ENCODE measurements around the gene TUBB4A. TPM values are rescaled to one million over a fixed set of nuclear protein-coding genes. Genes with fewer than 3 reads are reported as not detected.

The TUBB4A gene
- total and polyA plus RNA-seq, 10 of the 15 experiments (the other 5 are each of a cell fraction or from before 2014, with no cell fraction given), result 0.29 to 22.4 (median 3.8) TPM

DNA sequence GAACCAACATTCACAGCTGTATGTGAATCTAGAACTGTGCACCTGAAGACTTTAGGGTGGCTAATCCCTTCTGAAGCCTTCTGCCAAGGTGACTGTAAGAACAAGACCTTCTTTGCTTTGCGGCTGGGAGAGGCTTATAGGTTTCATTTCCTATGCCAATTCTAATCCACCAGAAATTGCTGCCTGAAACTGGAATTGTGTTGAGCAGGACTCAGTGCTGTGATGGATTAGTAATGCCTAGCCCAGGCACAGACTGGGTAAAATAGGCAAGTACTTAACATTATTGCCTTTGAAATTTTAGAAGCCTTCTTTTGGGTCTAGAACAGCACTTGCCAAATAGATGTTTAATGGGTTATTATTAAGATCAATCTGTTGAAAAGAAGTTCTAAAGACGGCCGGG is 54.1 kb downstream of the TUBB4A start (continued):
- TF ChIP-seq, protein P1, sequence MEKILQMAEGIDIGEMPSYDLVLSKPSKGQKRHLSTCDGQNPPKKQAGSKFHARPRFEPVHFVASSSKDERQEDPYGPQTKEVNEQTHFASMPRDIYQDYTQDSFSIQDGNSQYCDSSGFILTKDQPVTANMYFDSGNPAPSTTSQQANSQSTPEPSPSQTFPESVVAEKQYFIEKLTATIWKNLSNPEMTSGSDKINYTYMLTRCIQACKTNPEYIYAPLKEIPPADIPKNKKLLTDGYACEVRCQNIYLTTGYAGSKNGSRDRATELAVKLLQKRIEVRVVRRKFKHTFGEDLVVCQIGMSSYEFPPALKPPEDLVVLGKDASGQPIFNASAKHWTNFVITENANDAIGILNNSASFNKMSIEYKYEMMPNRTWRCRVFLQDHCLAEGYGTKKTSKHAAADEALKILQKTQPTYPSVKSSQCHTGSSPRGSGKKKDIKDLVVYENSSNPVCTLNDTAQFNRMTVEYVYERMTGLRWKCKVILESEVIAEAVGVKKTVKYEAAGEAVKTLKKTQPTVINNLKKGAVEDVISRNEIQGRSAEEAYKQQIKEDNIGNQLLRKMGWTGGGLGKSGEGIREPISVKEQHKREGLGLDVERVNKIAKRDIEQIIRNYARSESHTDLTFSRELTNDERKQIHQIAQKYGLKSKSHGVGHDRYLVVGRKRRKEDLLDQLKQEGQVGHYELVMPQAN (conservative IDR thresholded peaks at IDR 0.05), result no peak
- no peak for TF ChIP-seq TBL1XR1 (IDR thresholded peaks at IDR 0.05; ENCODE audit: low read depth, low read length)
- no peak for TF ChIP-seq RUNX3 (IDR thresholded peaks at IDR 0.05; ENCODE audit: low read length)
- no peak for TF ChIP-seq ATF7 (IDR thresholded peaks at IDR 0.05; ENCODE audit: low read depth)
- TF ChIP-seq CHD2 (IDR thresholded peaks at IDR 0.05; ENCODE audit: borderline replicate concordance, low read depth, low read length), result no peak
- no peak for TF ChIP-seq CREM (IDR thresholded peaks at IDR 0.05; ENCODE audit: low read depth)
- no peak for TF ChIP-seq ZNF207 (IDR thresholded peaks at IDR 0.05; ENCODE audit: borderline replicate concordance)

DNA sequence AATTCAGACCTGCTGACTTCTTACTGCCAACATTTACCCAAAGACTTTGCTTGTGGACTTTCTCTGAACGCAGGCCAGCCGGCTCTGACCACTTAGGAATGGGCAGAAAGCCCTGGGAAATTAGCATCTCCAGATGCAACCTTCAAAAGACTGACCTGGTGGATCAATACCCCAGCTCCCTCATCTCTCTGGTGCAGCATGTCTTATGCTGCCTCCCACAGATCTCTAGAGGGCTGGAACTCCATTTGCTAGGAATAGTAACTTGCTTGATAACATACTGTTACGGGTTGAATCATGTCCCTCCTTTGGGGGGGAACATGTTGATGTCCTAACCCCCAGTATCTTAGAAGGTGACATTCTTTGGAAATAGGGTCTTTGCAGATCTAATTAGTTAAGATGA is 55.7 kb downstream of the TUBB4A start:
- H4K20me1 ChIP-seq (ENCODE audit: control insufficient read depth, insufficient read depth), result no peaks in the 10 kb centered on the region
- intact Hi-C loops (cut with micrococcal nuclease; ENCODE audit: unreplicated experiment) (no loop called here), in situ Hi-C loops (cut with MboI) (no loop called here)
- CTCF ChIA-PET, result no interaction called here
- H3K79me2 ChIP-seq (ENCODE audit: control insufficient read depth, insufficient read depth, low read length), result no peaks in the 10 kb centered on the region
- H3K4me3 ChIP-seq, result no peak overlapping the region
- H3K27ac ChIP-seq (ENCODE audit: control insufficient read depth, insufficient read depth), result no peak overlapping the region
- POLR2A ChIA-PET, result no interaction called here
- H3K4me1 ChIP-seq (ENCODE audit: control insufficient read depth, insufficient read depth, low read length), result no peaks in the 10 kb centered on the region
- no TSS peak for BruUV-seq (replicated peaks)
- H3K27me3 ChIP-seq (replicated peaks in 1 of 2; ENCODE audit: control insufficient read depth in 2 of 2, insufficient read depth in 2 of 2, low read length in 1 of 2), result no peaks in the 10 kb centered on the region
- peaks cover 0 to 6% of the 10 kb centered on the region in 2 experiments; a peak in 2 of 4 replicates for H3K36me3 ChIP-seq (ENCODE audit: control insufficient read depth in 2 of 2, insufficient read depth in 2 of 2, low read length in 1 of 2)
- no peaks in the 10 kb centered on the region; the same call in 2 of the 3 replicates for H3K9me3 ChIP-seq (replicated peaks; ENCODE audit: control insufficient read depth, insufficient read depth, low read length)
- RAD21 ChIA-PET (ENCODE audit: unreplicated experiment), result no interaction called here
- H3K9ac ChIP-seq (ENCODE audit: control insufficient read depth, insufficient read depth, low read length), result no peak overlapping the region
- SMC1A ChIA-PET (ENCODE audit: uncharacterized antibody, unreplicated experiment), result no interaction called here
- no peak overlapping the region for H2AFZ ChIP-seq (ENCODE audit: control insufficient read depth, low read depth, low read length)
- ATAC-seq, result no peak
- no peak for DNase-seq (ENCODE audit: low read depth, low spot score)
- H3K4me2 ChIP-seq (ENCODE audit: control insufficient read depth, insufficient read depth), result no peak overlapping the region
- TF ChIP-seq DPF2 (IDR thresholded peaks at IDR 0.05) (no peak), RFX5 (IDR thresholded peaks at IDR 0.05; ENCODE audit: low read depth, low read length) (no peak), BMI1 (IDR thresholded peaks at IDR 0.05; ENCODE audit: borderline replicate concordance) (no peak), E2F4 (IDR thresholded peaks at IDR 0.05; ENCODE audit: low read depth, low read length) (no peak), NR2C2 (IDR thresholded peaks at IDR 0.05; ENCODE audit: borderline replicate concordance, control insufficient read depth, insufficient read length, low read depth) (no peak), MEF2A (IDR thresholded peaks at IDR 0.05; ENCODE audit: insufficient read depth, low read depth, low read length) (no peak), SREBF2 (IDR thresholded peaks at IDR 0.05; ENCODE audit: low read length) (no peak), ELK1 (IDR thresholded peaks at IDR 0.05; ENCODE audit: low read depth, low read length) (no peak), POLR2AphosphoS2 (IDR thresholded peaks at IDR 0.05; ENCODE audit: low read depth, low read length) (no peak), GABPA (IDR thresholded peaks at IDR 0.05; ENCODE audit: low read depth) (no peak), HDGF (IDR thresholded peaks at IDR 0.05) (no peak)
- TF ChIP-seq, protein P2, sequence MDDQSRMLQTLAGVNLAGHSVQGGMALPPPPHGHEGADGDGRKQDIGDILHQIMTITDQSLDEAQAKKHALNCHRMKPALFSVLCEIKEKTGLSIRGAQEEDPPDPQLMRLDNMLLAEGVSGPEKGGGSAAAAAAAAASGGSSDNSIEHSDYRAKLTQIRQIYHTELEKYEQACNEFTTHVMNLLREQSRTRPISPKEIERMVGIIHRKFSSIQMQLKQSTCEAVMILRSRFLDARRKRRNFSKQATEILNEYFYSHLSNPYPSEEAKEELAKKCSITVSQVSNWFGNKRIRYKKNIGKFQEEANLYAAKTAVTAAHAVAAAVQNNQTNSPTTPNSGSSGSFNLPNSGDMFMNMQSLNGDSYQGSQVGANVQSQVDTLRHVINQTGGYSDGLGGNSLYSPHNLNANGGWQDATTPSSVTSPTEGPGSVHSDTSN (IDR thresholded peaks at IDR 0.05; ENCODE audit: insufficient replicate concordance, low read depth, low read length), result no peak
- FAIRE-seq, result no peak
- 97% methylated on average over 3 of the region's 3 CpGs for WGBS (ENCODE audit: insufficient coverage, insufficient replicate concordance, low lambda C conversion rate, missing lambda C conversion rate)

All from GM12878 (cell line).